Testis (tissue), 3 donors: Measurements from ENCODE around the gene MYO9B. TPM values are rescaled to one million over a fixed set of nuclear protein-coding genes. Genes with fewer than 3 reads are reported as not detected.

ENCODE experiments used
- DNase-seq: peaks from one replicate; pipeline ENCODE4 v3.0.0-alpha.2; 2019
- H3K27ac ChIP-seq, 2 donors: fragments of 200-600 bp; sonication (generic); one replicate each; pipeline ENCODE4 v1.5.1; 2019
- H3K27me3 ChIP-seq: fragments of 200-600 bp; sonication (generic); one replicate; pipeline ENCODE4 v1.5.1; 2019
- H3K36me3 ChIP-seq: fragments of 200-600 bp; sonication (generic); one replicate; pipeline ENCODE4 v1.5.1; 2017; ENCODE audit warnings: low read depth; ENCODE audit errors: missing control alignments
- H3K4me1 ChIP-seq: fragments of 200-600 bp; sonication (generic); one replicate; pipeline ENCODE4 v1.5.1; 2019
- H3K4me3 ChIP-seq, 2 donors: fragments of 200-600 bp; sonication (generic); one replicate each; pipeline ENCODE4 v1.5.1; 2017 to 2019
- H3K9me3 ChIP-seq: fragments of 200-600 bp; sonication (generic); one replicate; pipeline ENCODE4 v1.5.1; 2017
- CTCF ChIP-seq, 3 experiments: fragments of 450-650 bp in 2 of 3; fragments of 200-600 bp in 1 of 3; sonication (generic) in 1 of 3; IDR thresholded peaks; one replicate each; pipeline ENCODE4 v1.5.1; 2016 to 2019; ENCODE audit warnings: antibody characterized with exemption in 3 of 3, mild to moderate bottlenecking in 2 of 3, moderate library complexity in 1 of 3
- POLR2A ChIP-seq: fragments of 450-650 bp; IDR thresholded peaks from one replicate; pipeline ENCODE4 v1.6.1; 2017; ENCODE audit warnings: antibody characterized with exemption, mild to moderate bottlenecking, moderate library complexity
- WGBS, 2 donors: methylation state at CpG; one replicate each; pipeline ENCODE4 v1.1.5; 2018; 5-methylcytosine and 5-hydroxymethylcytosine counted together
- intact Hi-C: fragments of 100-400 bp; cut with DNase I; formaldehyde crosslinking; loops from one replicate; pipeline ENCODE4 v1.15.1; 2023; ENCODE audit warnings: low total_unique reads
- polyA plus RNA-seq: library from polyadenylated mRNA; stranded (reverse); fragments of 350-450 nt; fragmentation: Illumina TruSeq; extraction: RNeasy Lipid Tissue Mini Kit (QIAGEN cat#74804); gene quantifications from one replicate; pipeline ENCODE4 v1.2.3, GENCODE V29; 2014; ENCODE audit warnings: low read depth, low replicate concordance; ENCODE audit not compliant: insufficient read depth
- total RNA-seq, 2 donors: library from RNA; depleted of rRNA; stranded (reverse); fragments of >200 nt; gene quantifications; one replicate each; pipeline ENCODE4 v1.2.3, GENCODE V29; 2016

MYO9B gene
- total and polyA plus RNA-seq, 3 donors from 2014 or later = 121 to 407 (median 407) TPM

GRCh38 chr19:17037966-17038500 lies 37.5 kb upstream of the MYO9B start:
- intact Hi-C loops = no loop called here
- Histone ChIP-seq H3K36me3 (no peaks in the 10 kb centered on the region), H3K27ac (no peak overlapping the region), H3K9me3 (no peaks in the 10 kb centered on the region), H3K27me3 (no peaks in the 10 kb centered on the region), H3K4me1 (no peaks in the 10 kb centered on the region), H3K4me3 (no peak overlapping the region)
- no peak for DNase-seq
- TF ChIP-seq CTCF (IDR thresholded peaks at IDR 0.05) (no peak), POLR2A (no peak)
- 67 to 83% methylated on average over 7 to 15 of the region's 15 CpGs for whole genome bisulfite sequencing, 2 donors

- TF ChIP-seq CTCF (IDR thresholded peaks at IDR 0.05) (no peak), POLR2A (no peak)
- no peak overlapping the region for H3K4me3 ChIP-seq
- 28 to 37% methylated on average over 11 of the region's 11 CpGs for WGBS, 2 donors
- no peaks in the 10 kb centered on the region for H3K27me3 ChIP-seq
- H3K36me3 ChIP-seq = no peaks in the 10 kb centered on the region
- DNase-seq = no peak
- H3K4me1 ChIP-seq = no peaks in the 10 kb centered on the region
- intact Hi-C loops = no loop called here
- peak overlapping the region in 1 of 2 donors; percentile 24 for H3K27ac ChIP-seq
- H3K9me3 ChIP-seq = no peaks in the 10 kb centered on the region
Measured at GRCh38 chr19:17041976-17042375, 33.6 kb upstream of the MYO9B start.

GRCh38 chr19:17043744-17044143 lies 31.8 kb upstream of the MYO9B start:
- Histone ChIP-seq H3K27me3 (no peaks in the 10 kb centered on the region), H3K9me3 (no peaks in the 10 kb centered on the region), H3K4me3 (no peak overlapping the region), H3K27ac (no peak overlapping the region), H3K36me3 (no peaks in the 10 kb centered on the region), H3K4me1 (peaks cover 1% of the 10 kb centered on the region)
- TF ChIP-seq POLR2A (no peak), CTCF (IDR thresholded peaks at IDR 0.05) (no peak)
- 65 to 82% methylated on average over 4 to 7 of the region's 7 CpGs for WGBS, 2 donors
- DNase-seq = no peak
- intact Hi-C loops = no loop called here

- DNase-seq = no peak
- peaks cover 6% of the 10 kb centered on the region for H3K4me1 ChIP-seq
- no peaks in the 10 kb centered on the region for H3K36me3 ChIP-seq
- H3K9me3 ChIP-seq = no peaks in the 10 kb centered on the region
- no peak overlapping the region for H3K27ac ChIP-seq
- no peaks in the 10 kb centered on the region for H3K27me3 ChIP-seq
- TF ChIP-seq POLR2A = no peak
- intact Hi-C loops = no loop called here
- H3K4me3 ChIP-seq = no peak overlapping the region
- 79 to 92% methylated on average over 5 of the region's 5 CpGs for WGBS, 2 donors
Measured at GRCh38 chr19:17045907-17046502, 29.6 kb upstream of the MYO9B start.

GRCh38 chr19:17048885-17049453 lies 26.6 kb upstream of the MYO9B start:
- Histone ChIP-seq H3K27ac (peak overlapping the region in 1 of 2 donors; percentile 4), H3K36me3 (no peaks in the 10 kb centered on the region), H3K9me3 (no peaks in the 10 kb centered on the region), H3K27me3 (no peaks in the 10 kb centered on the region), H3K4me3 (no peak overlapping the region), H3K4me1 (peaks cover 6% of the 10 kb centered on the region)
- intact Hi-C loops = no loop called here
- TF ChIP-seq POLR2A (no peak), CTCF (IDR thresholded peaks at IDR 0.05) (no peak)
- WGBS, 2 donors = 62 to 70% methylated on average over 15 to 16 of the region's 16 CpGs
- DNase-seq = no peak
